ENCODE results near the gene ADARB2.

Gene ADARB2

DNA sequence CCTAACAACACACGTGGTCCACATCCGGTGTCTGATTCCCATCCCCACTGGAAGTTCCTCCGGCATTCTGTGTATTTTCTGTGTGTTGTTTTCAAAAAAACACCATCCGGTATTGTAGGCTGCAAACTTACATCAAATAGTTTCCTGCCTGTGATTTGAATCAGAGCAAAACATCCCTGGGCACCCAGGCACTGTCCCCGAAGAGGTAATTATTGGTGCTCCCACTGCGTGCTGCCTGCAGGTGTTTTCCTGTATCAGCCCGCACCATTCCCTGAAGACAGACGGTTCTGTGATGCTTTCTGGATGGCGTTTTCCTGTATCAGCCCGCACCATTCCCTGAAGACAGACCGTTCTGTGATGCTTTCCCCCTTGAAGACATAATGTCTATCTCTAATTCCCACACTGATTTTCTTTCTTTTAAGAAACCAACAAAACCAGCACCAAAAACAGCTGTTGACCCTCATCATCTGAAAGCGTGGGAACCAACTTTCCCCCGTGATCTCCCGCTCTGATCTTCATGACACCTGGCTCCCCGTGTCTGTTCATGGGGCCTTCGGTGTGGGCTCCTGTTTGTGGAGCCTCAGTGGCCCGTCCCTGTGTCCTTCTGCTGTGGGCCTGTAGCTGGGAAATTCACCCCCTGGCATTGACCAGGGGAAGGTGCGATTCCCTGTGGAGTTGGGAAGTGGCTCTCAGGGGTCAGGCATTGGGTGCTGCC lies 205.3 kb downstream of the ADARB2 start:
- in situ Hi-C loops (cut with HindIII; ENCODE audit: low sequenced_read_pairs): no loop called here

GRCh38 chr10:1530871-1531517 lies 206.3 kb downstream of the ADARB2 start:
- in situ Hi-C loops (cut with HindIII; ENCODE audit: low sequenced_read_pairs): no loop called here

- in situ Hi-C loops (cut with HindIII; ENCODE audit: low sequenced_read_pairs): no loop called here
Measured at GRCh38 chr10:1529806-1530413, 207.4 kb downstream of the ADARB2 start.

DNA sequence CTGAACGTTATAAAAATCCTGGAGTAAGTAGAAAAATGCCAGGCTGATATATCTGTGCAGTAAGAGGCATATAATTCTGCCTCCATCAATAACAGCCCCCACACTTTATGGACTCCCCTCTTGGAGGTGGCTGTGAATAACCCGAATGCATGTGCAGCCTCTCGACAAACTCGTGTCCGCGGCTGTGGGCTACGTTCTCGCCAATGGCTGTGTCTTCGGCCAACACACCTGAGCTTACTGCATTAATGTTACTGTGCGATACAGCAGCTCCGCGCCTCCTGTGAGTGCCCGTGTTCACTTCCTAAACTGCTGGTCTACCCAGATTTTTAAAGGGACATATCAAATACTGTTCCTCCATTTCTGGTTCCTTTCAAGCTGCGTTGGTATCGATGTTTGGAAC lies 209.4 kb downstream of the ADARB2 start:
- in situ Hi-C loops (cut with HindIII; ENCODE audit: low sequenced_read_pairs): no loop called here

DNA sequence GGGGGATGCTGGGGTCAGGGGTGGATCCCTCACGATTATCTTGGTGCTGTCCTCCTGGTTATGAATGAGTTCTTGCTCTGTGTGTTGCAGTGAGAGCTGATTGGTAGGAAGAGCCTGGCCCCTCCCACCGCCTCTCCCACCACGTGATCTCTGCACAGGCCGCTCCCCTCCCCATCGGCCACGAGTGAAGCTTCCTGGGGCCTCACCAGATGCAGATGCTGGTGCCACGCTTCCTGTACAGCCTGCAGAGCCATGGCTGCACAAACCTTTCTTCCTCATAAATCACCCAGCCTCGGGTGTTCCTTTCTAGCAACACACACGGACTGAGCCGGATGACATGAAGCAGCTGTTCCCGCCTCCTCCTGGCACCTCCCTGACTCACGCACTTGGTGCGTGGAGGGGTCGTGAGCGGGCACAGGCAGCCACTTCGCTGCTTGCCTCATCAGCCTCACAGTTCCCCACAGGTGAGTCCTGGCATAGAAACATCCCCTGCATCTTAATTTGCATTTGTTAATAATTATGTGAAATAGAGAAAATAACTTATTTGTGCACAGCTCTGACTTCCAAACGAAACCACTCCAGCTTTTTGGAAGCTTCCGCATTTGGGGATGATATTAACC lies 210.8 kb downstream of the ADARB2 start:
- in situ Hi-C loops (cut with HindIII; ENCODE audit: low sequenced_read_pairs): no loop called here

DNA sequence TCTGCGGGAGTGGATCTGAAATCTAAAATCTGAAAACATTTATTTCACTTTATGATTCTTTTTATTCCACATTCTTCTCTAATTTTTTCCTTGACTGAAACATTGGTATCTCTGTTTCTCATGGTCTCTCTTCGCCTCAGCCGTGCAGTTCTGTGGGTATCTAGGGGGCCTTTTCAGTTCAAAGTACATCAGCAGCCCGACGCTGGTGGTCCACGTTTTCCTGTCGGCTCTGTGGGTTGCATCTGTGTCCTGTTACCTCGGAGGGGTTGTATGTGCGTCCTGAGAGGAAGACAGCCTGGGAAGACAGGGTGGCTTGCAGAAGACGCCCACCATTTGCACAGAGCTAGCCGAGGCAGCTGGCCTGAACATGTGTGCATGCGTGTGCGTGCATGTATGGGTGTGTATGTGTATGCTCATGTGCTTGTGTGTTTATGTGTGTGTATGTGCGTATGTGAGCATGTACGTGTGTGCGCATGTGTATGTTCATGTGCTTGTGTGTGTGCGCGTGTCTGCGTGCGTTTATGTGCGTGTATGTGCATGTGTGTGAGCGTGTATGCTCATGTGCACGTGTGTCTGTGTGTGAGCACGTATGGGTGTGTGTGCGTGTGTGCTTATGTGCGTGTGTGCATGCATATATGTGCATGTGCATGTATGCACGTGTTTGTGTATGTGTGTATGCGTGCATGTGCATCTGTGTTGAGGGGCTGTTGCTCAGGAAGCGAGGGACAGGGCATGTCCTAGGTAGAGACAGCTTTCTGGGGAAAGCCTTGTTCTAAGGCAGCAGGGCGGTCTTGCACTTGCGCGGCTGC lies 211.8 kb downstream of the ADARB2 start:
- in situ Hi-C loops (cut with HindIII; ENCODE audit: low sequenced_read_pairs): no loop called here

GRCh38 chr10:1524540-1524939 lies 212.8 kb downstream of the ADARB2 start:
- in situ Hi-C loops (cut with HindIII; ENCODE audit: low sequenced_read_pairs): no loop called here

DNA sequence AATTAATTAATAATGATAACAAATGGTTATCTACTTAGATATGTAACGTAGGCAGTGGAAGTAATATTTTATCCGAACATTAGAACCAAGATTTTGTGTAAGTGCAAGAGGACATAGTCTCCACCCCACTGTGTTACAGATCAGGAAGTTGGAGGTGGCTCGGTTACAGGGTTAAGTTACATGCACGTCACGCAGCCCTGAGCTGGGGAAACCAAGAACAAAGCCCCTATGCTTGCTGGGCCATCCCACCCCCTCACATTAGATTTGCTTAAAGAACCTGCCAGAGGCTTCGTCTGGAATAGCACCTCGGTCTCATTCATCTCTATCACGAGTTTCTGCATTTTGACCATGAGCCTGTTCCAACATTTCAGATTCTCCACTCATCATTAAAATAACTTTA lies 214.1 kb downstream of the ADARB2 start:
- in situ Hi-C loops (cut with HindIII; ENCODE audit: low sequenced_read_pairs): no loop called here

DNA sequence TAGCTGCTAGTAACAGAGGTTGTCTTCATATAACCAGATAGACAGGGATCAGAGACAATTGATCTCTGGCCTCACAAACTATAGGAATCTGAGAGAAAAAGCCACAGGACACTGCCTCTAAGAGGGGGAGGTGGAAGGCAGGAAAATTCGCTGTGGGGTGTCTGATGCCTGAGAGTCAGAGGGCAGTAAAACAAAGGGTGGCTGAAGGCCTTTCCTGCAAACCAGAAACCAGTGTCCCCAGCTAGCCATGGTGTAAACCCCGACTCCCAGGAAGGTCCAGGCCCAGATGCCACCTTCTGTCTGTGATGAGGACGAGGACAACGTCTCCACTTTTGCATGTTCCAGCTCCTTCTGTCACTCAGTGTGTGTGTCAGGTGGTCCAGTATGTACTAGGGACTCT lies 215.1 kb downstream of the ADARB2 start:
- in situ Hi-C loops (cut with HindIII; ENCODE audit: low sequenced_read_pairs): no loop called here

GRCh38 chr10:1521741-1522140 lies 215.6 kb downstream of the ADARB2 start:
- in situ Hi-C loops (cut with HindIII; ENCODE audit: low sequenced_read_pairs): no loop called here

- in situ Hi-C loops (cut with HindIII; ENCODE audit: low sequenced_read_pairs): no loop called here
Measured at GRCh38 chr10:1520909-1521565, 216.3 kb downstream of the ADARB2 start.

DNA sequence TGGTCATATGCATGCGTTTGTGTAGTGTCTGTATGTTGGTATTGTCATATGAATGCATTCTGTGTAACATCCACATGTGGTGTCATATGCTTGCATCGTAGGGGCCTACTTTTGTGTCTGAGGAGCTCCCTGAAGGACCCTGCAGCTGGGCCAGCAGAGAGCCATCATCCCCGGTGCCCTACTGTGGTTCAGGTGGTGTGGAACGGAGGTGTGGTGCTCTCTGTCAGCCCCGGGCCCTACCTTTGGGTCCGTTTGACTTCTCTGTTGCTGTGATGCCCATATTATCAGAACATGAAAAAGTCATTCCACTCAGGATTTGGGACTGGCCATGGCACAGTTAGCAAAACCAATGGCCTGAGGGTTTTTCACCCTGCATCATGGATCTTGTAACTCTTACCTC lies 217.9 kb downstream of the ADARB2 start:
- in situ Hi-C loops (cut with HindIII; ENCODE audit: low sequenced_read_pairs): no loop called here

- in situ Hi-C loops (cut with HindIII; ENCODE audit: low sequenced_read_pairs): no loop called here
Measured at GRCh38 chr10:1517684-1518083, 219.6 kb downstream of the ADARB2 start.

DNA sequence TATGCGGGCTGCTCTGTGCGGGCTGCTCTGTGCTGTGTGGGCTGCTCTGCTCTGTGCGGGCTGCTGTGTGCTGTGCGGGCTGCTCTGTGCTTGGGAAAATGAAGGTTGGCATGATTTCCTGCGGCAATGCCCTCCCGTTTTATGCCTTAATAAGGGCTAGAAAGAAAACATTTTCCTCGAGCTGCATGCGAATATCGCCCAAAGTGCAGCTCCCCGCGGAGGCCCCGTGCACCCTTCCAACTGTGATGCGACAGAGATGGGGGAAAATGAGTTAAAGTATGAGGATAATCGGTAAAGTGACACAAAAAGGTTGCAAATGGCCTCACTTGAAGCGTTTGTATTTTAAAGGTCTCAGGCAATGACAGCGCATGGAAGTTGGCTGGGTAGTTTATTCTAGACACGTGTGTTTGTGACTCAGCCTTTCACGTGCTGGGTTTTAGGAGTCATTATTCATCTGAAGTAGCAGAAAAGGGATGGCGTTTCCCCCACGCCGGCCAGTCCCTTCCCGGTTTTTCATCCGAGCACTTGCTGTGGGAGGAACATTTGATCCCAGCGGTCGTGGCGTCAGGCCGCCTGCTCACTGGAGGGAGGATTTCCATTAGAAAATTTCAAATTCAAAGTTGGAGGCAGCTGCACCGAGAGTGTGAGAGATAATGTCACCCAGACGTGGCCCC lies 220.7 kb downstream of the ADARB2 start:
- in situ Hi-C loops (cut with HindIII; ENCODE audit: low sequenced_read_pairs): no loop called here

DNA sequence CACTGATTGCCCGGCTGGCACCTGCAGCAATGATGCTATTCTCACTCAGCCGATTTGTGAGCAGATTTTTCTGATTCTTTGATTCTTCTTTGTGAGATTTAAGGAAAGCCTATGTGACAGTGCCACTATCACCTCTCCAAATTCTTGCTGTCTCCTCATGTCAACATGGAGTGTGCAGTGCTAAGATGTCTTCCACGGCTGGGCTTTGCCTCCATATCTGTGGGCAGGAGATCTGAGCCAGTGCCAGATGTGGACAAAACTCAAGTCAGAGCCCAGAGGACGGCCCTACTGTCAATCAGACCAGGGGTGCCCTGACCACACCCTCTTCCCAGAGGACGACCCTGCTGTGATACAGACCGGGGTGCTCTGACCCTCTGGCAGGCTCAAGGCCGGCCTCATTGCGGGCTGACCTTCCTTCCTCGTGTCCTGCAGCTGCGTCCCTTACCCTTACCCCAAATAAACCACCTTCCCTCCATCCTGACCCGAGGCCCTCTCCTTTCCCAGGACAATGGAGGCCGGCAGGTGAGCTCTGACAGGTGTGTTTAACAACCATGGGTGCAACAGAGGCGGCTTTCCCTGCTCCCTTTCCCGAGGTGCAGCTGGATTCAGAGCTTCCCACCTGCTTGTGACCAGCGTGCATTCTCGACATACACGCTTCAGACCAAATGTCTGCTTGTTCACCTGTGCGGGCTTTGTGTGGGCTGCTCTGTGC lies 221.4 kb downstream of the ADARB2 start:
- in situ Hi-C loops (cut with HindIII; ENCODE audit: low sequenced_read_pairs): no loop called here

GRCh38 chr10:1515121-1515779 lies 222.1 kb downstream of the ADARB2 start:
- in situ Hi-C loops (cut with HindIII; ENCODE audit: low sequenced_read_pairs): no loop called here

DNA sequence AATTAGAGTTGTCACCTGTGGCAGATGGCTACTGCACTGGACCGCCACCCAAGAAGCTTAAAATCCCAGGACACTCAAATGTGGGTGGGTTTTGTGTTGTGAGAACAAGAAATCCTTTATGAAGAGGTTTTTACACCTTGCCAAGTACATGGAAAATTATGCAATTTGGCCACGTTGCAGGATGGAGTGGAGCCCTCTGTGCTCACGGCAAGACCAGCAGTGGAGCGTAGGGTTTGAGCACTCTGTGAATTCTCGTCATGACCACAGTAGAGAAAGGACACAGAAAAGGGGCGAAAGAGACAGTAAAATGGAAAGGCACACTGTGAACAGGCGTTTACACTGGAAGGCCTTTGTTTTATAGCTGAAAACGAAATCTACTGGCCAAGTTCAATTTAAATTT lies 222.6 kb downstream of the ADARB2 start:
- in situ Hi-C loops (cut with HindIII; ENCODE audit: low sequenced_read_pairs): no loop called here

GRCh38 chr10:1513221-1513620 lies 224.1 kb downstream of the ADARB2 start:
- in situ Hi-C loops (cut with HindIII; ENCODE audit: low sequenced_read_pairs): no loop called here

GRCh38 chr10:1509011-1509530 lies 228.3 kb downstream of the ADARB2 start:
- in situ Hi-C loops (cut with HindIII; ENCODE audit: low sequenced_read_pairs): no loop called here
